Sigmoid colon (tissue), 7 donors: ENCODE measurements around the gene SLC25A38. TPM values are rescaled to one million over a fixed set of nuclear protein-coding genes. Genes with fewer than 3 reads are reported as not detected.

Source experiments
- DNase-seq: peaks from one replicate; pipeline ENCODE4 v3.0.0-alpha.2; 2019
- H3K27ac ChIP-seq, 4 donors: fragments of 200-600 bp; sonication (generic); one replicate each; pipeline ENCODE4 v1.5.1; 2016 to 2019; ENCODE audit warnings: mild to moderate bottlenecking in 1 of 4
- H3K27me3 ChIP-seq, 3 donors: fragments of 200-600 bp; sonication (generic); one replicate each; pipeline ENCODE4 v1.5.1; 2019; ENCODE audit warnings: mild to moderate bottlenecking in 1 of 3
- H3K36me3 ChIP-seq, 4 donors: fragments of 200-600 bp; sonication (generic); one replicate each; pipeline ENCODE4 v1.5.1; 2016 to 2019
- H3K4me1 ChIP-seq, 4 donors: fragments of 200-600 bp; sonication (generic); one replicate each; pipeline ENCODE4 v1.5.1; 2017 to 2019
- H3K4me3 ChIP-seq, 4 donors: fragments of 200-600 bp; sonication (generic); one replicate each; pipeline ENCODE4 v1.5.1; 2017 to 2019; ENCODE audit warnings: mild to moderate bottlenecking in 2 of 4, moderate library complexity in 1 of 4
- H3K9me3 ChIP-seq, 4 donors: fragments of 200-600 bp in 3 of 4; sonication (generic) in 3 of 4; one replicate each; pipeline versions ENCODE4 v1.5.1 to v1.6.1; 2013 to 2019
- CTCF ChIP-seq, 4 experiments: fragments of 450-650 bp in 3 of 4; fragments of 200-600 bp in 1 of 4; IDR thresholded peaks; one replicate each; pipeline ENCODE4 v1.5.1; 2016 to 2019; ENCODE audit warnings: antibody characterized with exemption in 4 of 4, mild to moderate bottlenecking in 3 of 4, moderate library complexity in 2 of 4
- EP300 ChIP-seq, 4 donors: sonication (generic); formaldehyde crosslinking; IDR thresholded peaks; one replicate each; pipeline ENCODE4 v1.6.1; 2017; ENCODE audit warnings: antibody characterized with exemption in 4 of 4
- POLR2A ChIP-seq, 2 donors: fragments of 450-650 bp; IDR thresholded peaks; one replicate each; pipeline ENCODE4 v1.6.1; 2016; ENCODE audit warnings: antibody characterized with exemption in 2 of 2, mild to moderate bottlenecking in 2 of 2, moderate library complexity in 2 of 2
- POLR2AphosphoS5 ChIP-seq, 4 donors: sonication (generic); formaldehyde crosslinking; IDR thresholded peaks; one replicate each; pipeline ENCODE4 v1.6.1; 2017; ENCODE audit warnings: antibody characterized with exemption in 4 of 4
- WGBS, 2 donors: extraction: QIAGEN DNeasy Blood & Tissue Kit; methylation state at CpG; one replicate each; pipeline ENCODE4 v1.1.7; 2013; 5-methylcytosine and 5-hydroxymethylcytosine counted together
- intact Hi-C: fragments of 100-400 bp; cut with DNase I; formaldehyde crosslinking; loops from one replicate; pipeline ENCODE4 v1.15.1; 2023
- polyA plus RNA-seq, 3 donors: library from polyadenylated mRNA; stranded (reverse); fragments of 200-250 nt; gene quantifications; one replicate each; pipeline ENCODE4 v1.2.3, GENCODE V29; 2013
- total RNA-seq, 4 donors: library from RNA; depleted of rRNA; stranded (reverse); fragments of >200 nt; gene quantifications; one replicate each; pipeline ENCODE4 v1.1.0, GENCODE V29; 2016
- donor health status: healthy with polysubstance abuse.
- donor health status: Bipolar disorder and iron deficiency.
- donor health status: healthy.

SLC25A38 gene
- total and polyA plus RNA-seq, 7 donors, result 25.8 to 39.0 (median 32.6) TPM

- TF ChIP-seq CTCF (IDR thresholded peaks at IDR 0.05), result no peak
- no peak for TF ChIP-seq POLR2AphosphoS5 (IDR thresholded peaks at IDR 0.05)
- no peak for TF ChIP-seq POLR2A (IDR thresholded peaks at IDR 0.05)
- TF ChIP-seq EP300 (IDR thresholded peaks at IDR 0.05), result no peak
- Histone ChIP-seq H3K27ac (no peak overlapping the region), H3K9me3 (no peaks in the 10 kb centered on the region), H3K4me3 (no peak overlapping the region), H3K36me3 (no peaks in the 10 kb centered on the region), H3K4me1 (no peaks in the 10 kb centered on the region), H3K27me3 (no peaks in the 10 kb centered on the region)
- intact Hi-C loops, result no loop called here
- no peak for DNase-seq
- 75 to 84% methylated on average over 1 of the region's 1 CpG for WGBS, 2 donors
These were observed 44.1 kb upstream of the SLC25A38 start for GRCh38 chr3:39339086-39339485.

- H3K9me3 ChIP-seq, result no peaks in the 10 kb centered on the region
- no peak overlapping the region for H3K27ac ChIP-seq
- WGBS, 2 donors, result 28 to 65% methylated on average over 1 of the region's 1 CpG
These were observed 40.0 kb upstream of the SLC25A38 start for GRCh38 chr3:39343076-39343717.

GRCh38 chr3:39343760-39344159 is 39.4 kb upstream of the SLC25A38 start:
- Histone ChIP-seq H3K27me3 (no peaks in the 10 kb centered on the region), H3K27ac (no peak overlapping the region), H3K9me3 (no peaks in the 10 kb centered on the region), H3K4me1 (no peaks in the 10 kb centered on the region), H3K36me3 (no peaks in the 10 kb centered on the region), H3K4me3 (no peak overlapping the region)
- TF ChIP-seq EP300 (IDR thresholded peaks at IDR 0.05) (no peak), POLR2AphosphoS5 (IDR thresholded peaks at IDR 0.05) (no peak), POLR2A (IDR thresholded peaks at IDR 0.05) (no peak), CTCF (IDR thresholded peaks at IDR 0.05) (no peak)
- no peak for DNase-seq
- intact Hi-C loops, result no loop called here

More at GRCh38 chr3:39343076-39343717, 40.0 kb upstream of the SLC25A38 start:
- Histone ChIP-seq H3K4me1 (no peaks in the 10 kb centered on the region), H3K36me3 (no peaks in the 10 kb centered on the region), H3K4me3 (no peak overlapping the region), H3K27me3 (no peaks in the 10 kb centered on the region)
- DNase-seq, result no peak
- no peak for TF ChIP-seq EP300 (IDR thresholded peaks at IDR 0.05)
- no peak for TF ChIP-seq POLR2A (IDR thresholded peaks at IDR 0.05)
- no peak for TF ChIP-seq POLR2AphosphoS5 (IDR thresholded peaks at IDR 0.05)
- TF ChIP-seq CTCF (IDR thresholded peaks at IDR 0.05), result no peak
- intact Hi-C loops, result no loop called here

GRCh38 chr3:39344746-39345344 is 38.3 kb upstream of the SLC25A38 start:
- DNase-seq, result no peak
- intact Hi-C loops, result no loop called here
- H3K4me1 ChIP-seq, result no peaks in the 10 kb centered on the region
- no peak overlapping the region for H3K27ac ChIP-seq
- no peaks in the 10 kb centered on the region for H3K9me3 ChIP-seq
- H3K36me3 ChIP-seq, result no peaks in the 10 kb centered on the region
- no peak overlapping the region for H3K4me3 ChIP-seq
- H3K27me3 ChIP-seq, result no peaks in the 10 kb centered on the region
- TF ChIP-seq POLR2AphosphoS5 (IDR thresholded peaks at IDR 0.05) (no peak), EP300 (IDR thresholded peaks at IDR 0.05) (no peak), CTCF (IDR thresholded peaks at IDR 0.05) (no peak), POLR2A (IDR thresholded peaks at IDR 0.05) (no peak)
